HL-60 (cell line): ENCODE measurements around the gene SMIM28.

Experiments
- DNase-seq, 2 experiments: peaks; one replicate each; pipeline ENCODE4 v3.0.0-alpha.2; 2010 to 2020; ENCODE audit warnings: low read depth in 1 of 2, low spot score in 1 of 2
- H3K27ac ChIP-seq: fragments of 250-450 bp; sonication (Bioruptor Pico); replicated peaks from 2 replicates; pipeline ENCODE4 v1.5.1; 2020; ENCODE audit warnings: mild to moderate bottlenecking, moderate library complexity
- H3K27me3 ChIP-seq: fragments of 250-450 bp; sonication (Bioruptor Pico); 2 replicates; pipeline ENCODE4 v1.5.1; 2021; ENCODE audit warnings: mild to moderate bottlenecking, moderate library complexity; ENCODE audit not compliant: insufficient read depth, poor library complexity, severe bottlenecking
- H3K4me3 ChIP-seq: replicated peaks from 2 replicates; pipeline ENCODE4 v1.5.1; 2011; ENCODE audit warnings: mild to moderate bottlenecking, control low read depth, low read length; ENCODE audit not compliant: insufficient read depth
- CTCF ChIP-seq: IDR thresholded peaks from one replicate; pipeline ENCODE4 v1.5.1; 2011; ENCODE audit warnings: low read length, control low read depth, inconsistent platforms; ENCODE audit not compliant: insufficient read depth
- GABPA ChIP-seq: IDR thresholded peaks from 2 replicates; pipeline ENCODE4 v1.6.1; 2012; ENCODE audit warnings: low read depth
- POLR2AphosphoS5 ChIP-seq: IDR thresholded peaks from 2 replicates; pipeline ENCODE4 v1.6.1; 2012; ENCODE audit warnings: low read depth
- REST ChIP-seq: IDR thresholded peaks from 2 replicates; pipeline ENCODE4 v1.6.1; 2012; ENCODE audit warnings: low read depth; ENCODE audit not compliant: insufficient replicate concordance
- SPI1 ChIP-seq: IDR thresholded peaks from 2 replicates; pipeline ENCODE4 v1.6.1; 2012; ENCODE audit warnings: low read depth, mild to moderate bottlenecking, borderline replicate concordance

SMIM28 gene

GRCh38 chr6:138389551-138389950 lies 11.8 kb downstream of the SMIM28 start:
- DNase-seq = no peak
- H3K27me3 ChIP-seq = peaks cover 3% of the 10 kb centered on the region
- no peak overlapping the region for H3K4me3 ChIP-seq
- H3K27ac ChIP-seq = no peak overlapping the region
- TF ChIP-seq GABPA (no peak), CTCF (no peak), SPI1 (no peak), REST (no peak), POLR2AphosphoS5 (no peak)

- H3K27ac ChIP-seq = no peak overlapping the region
- TF ChIP-seq REST = no peak
- no peak for TF ChIP-seq GABPA
- TF ChIP-seq POLR2AphosphoS5 = no peak
- TF ChIP-seq SPI1 = no peak
- TF ChIP-seq CTCF = no peak
- peaks cover under 1% of the 10 kb centered on the region for H3K27me3 ChIP-seq
- no peak overlapping the region for H3K4me3 ChIP-seq
- DNase-seq = no peak
These were observed 16.4 kb downstream of the SMIM28 start for GRCh38 chr6:138393871-138394783.

GRCh38 chr6:138396709-138397108 lies 19.0 kb downstream of the SMIM28 start:
- DNase-seq = no peak
- H3K27me3 ChIP-seq = no peaks in the 10 kb centered on the region
- H3K27ac ChIP-seq = no peak overlapping the region
- no peak overlapping the region for H3K4me3 ChIP-seq
- TF ChIP-seq GABPA (no peak), POLR2AphosphoS5 (no peak), CTCF (no peak), SPI1 (no peak), REST (no peak)
